ENCODE data around the gene PPP2R3B.

- no peak for TF ChIP-seq CTCF (IDR thresholded peaks at IDR 0.05)
- TF ChIP-seq POLR2AphosphoS5 (IDR thresholded peaks at IDR 0.05): no peak
Measured at GRCh38 chrX:357035-357692, 29.5 kb downstream of the PPP2R3B start.
